GM19238 (cell line): ENCODE measurements around the gene ZFYVE21.

Source experiments
- DNase-seq: peaks from one replicate; pipeline ENCODE4 v3.0.0; 2011; ENCODE audit warnings: low spot score; ENCODE audit not compliant: insufficient read length

Gene ZFYVE21

GRCh38 chr14:103705504-103706284, 9.9 kb upstream of the ZFYVE21 start:
- no peak for DNase-seq

GRCh38 chr14:103706551-103707328, 8.9 kb upstream of the ZFYVE21 start:
- no peak for DNase-seq

- no peak for DNase-seq
These were observed 8.0 kb upstream of the ZFYVE21 start for GRCh38 chr14:103707329-103708263.

GRCh38 chr14:103708750-103709187, 6.8 kb upstream of the ZFYVE21 start:
- DNase-seq = no peak

- DNase-seq = no peak
These were observed 5.8 kb upstream of the ZFYVE21 start for GRCh38 chr14:103709814-103710213.

GRCh38 chr14:103710771-103711377, 4.7 kb upstream of the ZFYVE21 start:
- DNase-seq = no peak

GRCh38 chr14:103711516-103712431, 3.8 kb upstream of the ZFYVE21 start:
- no peak for DNase-seq

GRCh38 chr14:103712633-103713247, 2.9 kb upstream of the ZFYVE21 start:
- no peak for DNase-seq

- DNase-seq = no peak
These were observed 2.1 kb upstream of the ZFYVE21 start for GRCh38 chr14:103713304-103714062.

GRCh38 chr14:103714063-103714724, 1.4 kb upstream of the ZFYVE21 start:
- no peak for DNase-seq

GRCh38 chr14:103716091-103716801, 636 bp downstream of the ZFYVE21 start:
- peak; percentile 51 for DNase-seq

GRCh38 chr14:103716899-103717411, 1.3 kb downstream of the ZFYVE21 start:
- no peak for DNase-seq

GRCh38 chr14:103718572-103718971, 3.0 kb downstream of the ZFYVE21 start:
- DNase-seq = no peak

GRCh38 chr14:103719751-103720150, 4.1 kb downstream of the ZFYVE21 start:
- no peak for DNase-seq

GRCh38 chr14:103721334-103722120, 5.9 kb downstream of the ZFYVE21 start:
- no peak for DNase-seq

GRCh38 chr14:103723748-103724081, 8.1 kb downstream of the ZFYVE21 start:
- no peak for DNase-seq

- DNase-seq = no peak
These were observed 8.5 kb downstream of the ZFYVE21 start for GRCh38 chr14:103724116-103724515.
